Limb (tissue), 2 donors: ENCODE data around the gene ZNF878.

Experiments used
- DNase-seq, 2 donors: peaks; one replicate each; pipeline ENCODE4 v3.0.0-alpha.2; 2016; ENCODE audit errors: extremely low spot score in 2 of 2

Gene ZNF878

GRCh38 chr19:12035220-12036172 lies 17.3 kb downstream of the ZNF878 start, which contains the start of gene ZNF433:
TSS of gene ZNF433 (minus strand) at chr19:12035679. CDS start at chr19:12035539, 140 bp downstream.
- DNase-seq: peak; percentile 90 to 96

DNA sequence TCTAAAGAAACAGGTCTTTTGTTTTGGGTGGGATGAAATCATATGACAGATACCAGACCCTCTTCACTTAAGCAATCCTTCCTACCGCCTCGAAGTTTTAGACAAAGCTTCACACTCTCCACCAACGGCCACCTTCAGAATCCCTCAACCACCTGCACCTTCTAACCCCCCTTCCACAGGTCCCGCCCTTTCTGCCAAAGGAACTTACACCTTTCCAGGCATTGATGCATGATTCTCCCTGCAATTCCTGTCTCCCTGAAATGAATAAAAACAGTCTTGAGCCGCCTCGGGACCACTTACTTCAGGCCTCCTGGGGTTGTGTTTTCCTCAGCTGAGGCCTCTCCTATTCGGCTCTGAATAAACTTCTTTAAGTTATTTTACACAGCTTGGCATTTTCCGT lies 18.1 kb downstream of the ZNF878 start:
- peak in 1 of 2 donors; percentile 29 for DNase-seq

GRCh38 chr19:12034198-12034597 lies 18.6 kb downstream of the ZNF878 start:
- DNase-seq: no peak

DNA sequence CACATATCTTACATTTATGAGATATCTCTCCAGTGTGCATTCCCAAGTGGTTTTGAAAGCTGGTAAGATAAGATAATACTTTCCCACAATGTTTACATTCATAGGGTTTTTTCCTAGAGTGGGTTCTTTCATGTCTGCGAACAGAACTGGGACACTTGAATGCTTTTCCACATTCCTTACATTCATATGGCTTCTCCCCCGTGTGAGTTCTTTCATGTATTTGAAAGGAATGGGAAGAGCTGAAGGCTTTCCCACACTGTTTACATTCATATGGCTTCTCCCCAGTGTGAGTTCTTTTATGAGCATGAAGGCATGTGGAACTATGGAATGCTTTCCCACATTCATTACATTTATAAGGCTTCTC lies 37.0 kb downstream of the ZNF878 start:
- DNase-seq: no peak

DNA sequence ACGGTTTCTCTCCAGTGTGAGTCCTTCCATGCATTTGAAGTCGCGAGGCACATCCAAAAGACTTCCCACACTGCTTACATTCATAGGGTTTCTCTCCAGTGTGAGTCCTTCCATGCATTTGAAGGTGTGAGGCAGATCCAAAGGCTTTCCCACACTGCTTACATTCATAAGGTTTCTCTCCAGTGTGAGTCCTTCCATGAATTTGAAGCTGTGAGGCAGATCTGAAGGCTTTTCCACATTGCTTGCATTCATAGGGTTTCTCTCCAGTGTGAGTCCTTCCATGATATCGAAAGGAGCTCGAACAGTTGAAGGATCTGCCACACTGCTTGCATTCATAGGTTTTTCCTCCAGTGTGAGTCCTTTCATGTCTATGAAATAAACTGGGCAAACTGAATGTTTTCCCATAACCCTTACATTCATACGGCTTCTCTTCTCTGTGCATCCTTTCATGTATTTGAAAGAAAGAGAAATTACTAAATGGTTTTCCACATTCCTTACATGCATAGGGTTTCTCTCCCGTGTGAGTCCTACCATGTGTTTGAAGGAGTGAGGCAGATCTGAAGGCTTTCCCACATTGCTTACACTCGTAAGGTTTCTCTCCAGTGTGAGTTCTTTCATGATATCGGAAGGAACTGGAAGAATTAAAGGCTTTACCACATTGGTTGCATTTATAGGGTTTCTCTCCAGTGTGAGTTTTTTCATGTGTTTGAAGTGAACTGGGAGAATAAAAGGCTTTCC lies 37.6 kb downstream of the ZNF878 start:
- DNase-seq: no peak

GRCh38 chr19:12000152-12000981 lies 52.4 kb downstream of the ZNF878 start:
- DNase-seq: no peak

DNA sequence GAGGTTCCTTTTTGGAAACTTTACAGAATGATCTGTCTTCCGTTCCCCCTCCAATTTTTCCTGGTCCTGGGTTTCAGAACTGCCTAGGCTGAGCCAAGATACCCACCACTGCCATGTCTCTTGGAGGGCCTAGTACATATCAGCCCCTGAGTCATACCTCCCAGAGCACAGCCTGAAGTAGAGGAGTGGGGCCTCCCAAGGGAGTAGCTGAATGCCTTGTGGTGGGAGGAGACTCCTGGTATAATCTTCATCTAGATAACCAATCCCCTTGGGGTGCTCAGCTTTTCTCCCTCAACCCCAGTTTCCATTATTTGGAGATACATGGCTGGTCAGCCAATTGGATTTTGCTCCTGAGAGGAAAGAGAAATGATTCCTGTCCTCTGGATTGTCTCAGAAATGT lies 57.6 kb downstream of the ZNF878 start:
- no peak for DNase-seq
